Inferior parietal cortex (tissue), 1 donor: Measurements from ENCODE around the gene LMO2.

Source experiments
- DNase-seq: peaks from one replicate; pipeline ENCODE4 v3.0.0-alpha.2; 2016; ENCODE audit errors: extremely low spot score

The LMO2 gene

GRCh38 chr11:33915526-33915925 lies 23.6 kb upstream of the LMO2 start:
- DNase-seq, result no peak

- DNase-seq, result no peak
Observed at GRCh38 chr11:33913991-33914390, 22.1 kb upstream of the LMO2 start.

GRCh38 chr11:33912405-33913361 lies 20.8 kb upstream of the LMO2 start:
- DNase-seq, result no peak

GRCh38 chr11:33910958-33911339 lies 19.1 kb upstream of the LMO2 start:
- no peak for DNase-seq

- no peak for DNase-seq
Observed at GRCh38 chr11:33910296-33910957, 18.6 kb upstream of the LMO2 start.

- no peak for DNase-seq
Observed at GRCh38 chr11:33909552-33909951, 17.7 kb upstream of the LMO2 start.

- DNase-seq, result no peak
Observed at GRCh38 chr11:33909150-33909549, 17.3 kb upstream of the LMO2 start.

- no peak for DNase-seq
Observed at GRCh38 chr11:33907421-33907820, 15.5 kb upstream of the LMO2 start.

- DNase-seq, result no peak
Observed at GRCh38 chr11:33906484-33907186, 14.8 kb upstream of the LMO2 start.

GRCh38 chr11:33904102-33904501 lies 12.2 kb upstream of the LMO2 start:
- DNase-seq, result no peak

GRCh38 chr11:33900159-33900840 lies 8.4 kb upstream of the LMO2 start:
- no peak for DNase-seq

- DNase-seq, result peak; percentile 60
Observed at GRCh38 chr11:33899400-33900037, 7.6 kb upstream of the LMO2 start.

GRCh38 chr11:33898957-33899356 lies 7.1 kb upstream of the LMO2 start:
- DNase-seq, result no peak

- DNase-seq, result no peak
Observed at GRCh38 chr11:33897761-33898375, 6.0 kb upstream of the LMO2 start.

- DNase-seq, result no peak
Observed at GRCh38 chr11:33896911-33897310, 5.0 kb upstream of the LMO2 start.

- no peak for DNase-seq
Observed at GRCh38 chr11:33895752-33896137, 3.9 kb upstream of the LMO2 start.

GRCh38 chr11:33894398-33894746 lies 2.5 kb upstream of the LMO2 start:
- DNase-seq, result no peak

- no peak for DNase-seq
Observed at GRCh38 chr11:33893711-33894397, 2.0 kb upstream of the LMO2 start.

- DNase-seq, result no peak
Observed at GRCh38 chr11:33892906-33893594, 1.2 kb upstream of the LMO2 start.

GRCh38 chr11:33889821-33890378 lies 2.0 kb downstream of the LMO2 start:
- no peak for DNase-seq
